ENCODE measurements around the gene INPP5J. TPM values are rescaled to one million over a fixed set of nuclear protein-coding genes. Genes with fewer than 3 reads are reported as not detected.

The INPP5J gene
- polyA plus RNA-seq, 3 donors = 1.2 to 10.6 (median 1.3) TPM

DNA sequence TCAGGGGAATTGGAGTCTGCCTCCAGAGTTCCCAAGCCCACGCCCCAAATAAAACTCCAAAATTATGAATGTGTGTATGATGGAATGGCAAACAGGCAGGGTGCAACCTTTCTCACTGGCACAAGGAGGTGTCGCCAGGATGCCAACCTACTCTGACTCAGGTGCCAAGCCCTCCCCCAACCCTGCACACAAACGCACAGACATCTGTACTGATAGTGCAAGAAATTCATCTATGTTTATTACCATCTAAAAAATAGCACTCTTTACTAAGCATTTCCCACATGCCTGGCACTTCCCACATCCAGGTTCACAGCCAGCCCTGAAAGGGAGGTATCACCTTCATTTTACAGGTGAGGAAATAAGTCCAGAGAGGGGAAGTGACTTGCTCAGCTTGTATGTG lies 16.3 kb downstream of the INPP5J start:
- WGBS, 3 donors = 71 to 78% (median 76%) methylated on average over 3 of the region's 3 CpGs
- H3K27ac ChIP-seq (ENCODE audit: low read depth, low read length) = no peak overlapping the region

GRCh38 chr22:31139866-31140716 lies 17.3 kb downstream of the INPP5J start, which contains the start of gene PLA2G3:
Gene PLA2G3, minus strand, starts transcription at chr22:31140508. Its CDS starts 154 bp downstream, at chr22:31140354.
- no peak within 1 kb of the TSS for H3K27ac ChIP-seq (ENCODE audit: low read depth, low read length)
- 33 to 52% (median 40%) methylated on average over 18 to 24 of the region's 24 CpGs for WGBS, 3 donors

DNA sequence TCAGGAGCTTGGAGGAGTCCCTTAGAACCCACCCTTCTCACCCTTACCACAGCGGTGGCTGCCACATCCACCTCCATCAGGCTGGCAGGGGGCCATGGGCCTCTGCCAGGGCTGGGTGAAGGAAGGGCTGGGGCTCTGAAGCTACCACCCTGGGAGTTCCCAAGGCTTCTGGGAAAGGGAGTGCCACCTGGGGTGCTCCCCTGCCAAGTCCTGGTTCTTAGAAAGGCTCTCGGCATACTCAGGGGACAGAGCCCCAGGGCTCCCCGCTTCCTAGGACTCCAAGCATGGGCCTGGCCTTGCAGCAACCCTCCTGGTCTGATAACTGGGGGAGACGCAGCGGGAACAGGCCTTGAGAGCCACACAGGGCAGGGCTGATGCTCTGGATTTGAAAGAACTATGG lies 18.0 kb downstream of the INPP5J start:
- H3K27ac ChIP-seq (ENCODE audit: low read depth, low read length) = no peak overlapping the region

DNA sequence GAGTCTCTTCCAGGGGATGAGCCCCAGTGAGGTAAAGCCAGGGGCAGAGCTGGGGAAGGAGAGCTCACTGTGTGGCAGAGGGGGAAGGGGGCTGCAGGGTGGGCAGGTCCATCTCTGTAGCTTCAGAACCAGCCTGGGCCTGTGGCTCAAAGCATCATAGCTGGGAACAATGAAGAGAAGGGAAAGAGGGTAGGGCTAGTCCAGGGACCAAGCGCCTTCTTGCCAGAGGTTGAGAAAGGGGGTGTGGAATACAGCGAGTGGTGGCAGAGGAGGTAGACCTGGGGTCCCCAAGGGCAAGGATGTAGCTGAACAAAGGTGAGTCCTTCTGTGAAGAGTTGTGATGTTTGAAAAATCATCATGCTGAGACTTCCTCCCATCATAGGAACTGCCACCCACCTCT lies 18.8 kb downstream of the INPP5J start:
- WGBS, 3 donors = 94 to 97% (median 96%) methylated on average over 2 of the region's 2 CpGs
- no peak overlapping the region for H3K27ac ChIP-seq (ENCODE audit: low read depth, low read length)

More for the DNA sequence above, 18.0 kb downstream of the INPP5J start:
- WGBS, 3 donors = 27 to 74% (median 68%) methylated on average over 5 of the region's 5 CpGs

- H3K27ac ChIP-seq (ENCODE audit: low read depth, low read length) = no peak overlapping the region
- 85 to 89% (median 88%) methylated on average over 4 of the region's 4 CpGs for WGBS, 3 donors
Observed at GRCh38 chr22:31142285-31142684, 19.5 kb downstream of the INPP5J start.

- no peak overlapping the region for H3K27ac ChIP-seq (ENCODE audit: low read depth, low read length)
- 49 to 81% (median 58%) methylated on average over 3 of the region's 3 CpGs for WGBS, 3 donors
Observed at GRCh38 chr22:31143038-31143437, 20.3 kb downstream of the INPP5J start.

DNA sequence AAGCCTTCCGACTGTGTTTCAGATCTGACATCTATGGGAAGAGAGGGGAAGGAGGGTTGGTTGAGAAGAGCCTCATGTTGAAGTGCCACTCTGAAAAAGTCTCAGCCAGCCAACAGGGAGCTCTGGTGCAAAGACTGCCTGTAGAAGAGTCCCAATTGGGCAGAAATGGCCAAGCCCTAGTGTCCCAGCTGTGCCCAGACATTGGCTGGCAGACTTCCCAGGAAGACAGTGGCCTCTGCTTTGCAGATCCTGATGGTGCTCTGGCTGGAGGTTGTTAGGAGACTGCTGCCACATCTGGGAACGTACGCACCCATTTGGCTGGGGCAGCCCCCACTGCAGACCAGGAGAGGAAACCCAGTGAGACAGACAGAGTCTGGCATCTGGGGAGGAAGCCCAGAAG lies 20.8 kb downstream of the INPP5J start:
- WGBS, 3 donors = 75 to 80% (median 79%) methylated on average over 3 of the region's 3 CpGs
- no peak overlapping the region for H3K27ac ChIP-seq (ENCODE audit: low read depth, low read length)

DNA sequence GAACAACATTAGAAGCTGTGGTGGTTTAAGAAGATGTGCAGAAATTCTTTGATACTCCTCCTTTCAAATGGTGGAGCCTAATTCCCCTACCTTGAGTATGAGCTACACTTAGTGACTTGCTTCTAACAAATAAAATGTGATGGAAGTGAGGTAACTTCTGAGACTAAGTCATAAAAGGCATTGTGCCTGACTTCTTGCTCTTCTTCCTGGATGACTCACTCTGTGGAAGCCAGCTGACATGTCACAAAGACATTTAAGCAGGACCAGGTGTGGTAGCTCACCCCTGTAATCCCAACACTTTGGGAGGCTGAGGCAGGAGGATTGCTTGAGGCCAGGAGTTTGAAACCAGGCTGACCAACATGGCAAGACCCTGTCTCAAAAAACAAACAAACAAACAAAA lies 21.5 kb downstream of the INPP5J start:
- no peak overlapping the region for H3K27ac ChIP-seq (ENCODE audit: low read depth, low read length)

- WGBS, 3 donors = 63 to 79% (median 77%) methylated on average over 1 of the region's 1 CpG
- no peak overlapping the region for H3K27ac ChIP-seq (ENCODE audit: low read depth, low read length)
Observed at GRCh38 chr22:31148488-31148887, 25.7 kb downstream of the INPP5J start.

DNA sequence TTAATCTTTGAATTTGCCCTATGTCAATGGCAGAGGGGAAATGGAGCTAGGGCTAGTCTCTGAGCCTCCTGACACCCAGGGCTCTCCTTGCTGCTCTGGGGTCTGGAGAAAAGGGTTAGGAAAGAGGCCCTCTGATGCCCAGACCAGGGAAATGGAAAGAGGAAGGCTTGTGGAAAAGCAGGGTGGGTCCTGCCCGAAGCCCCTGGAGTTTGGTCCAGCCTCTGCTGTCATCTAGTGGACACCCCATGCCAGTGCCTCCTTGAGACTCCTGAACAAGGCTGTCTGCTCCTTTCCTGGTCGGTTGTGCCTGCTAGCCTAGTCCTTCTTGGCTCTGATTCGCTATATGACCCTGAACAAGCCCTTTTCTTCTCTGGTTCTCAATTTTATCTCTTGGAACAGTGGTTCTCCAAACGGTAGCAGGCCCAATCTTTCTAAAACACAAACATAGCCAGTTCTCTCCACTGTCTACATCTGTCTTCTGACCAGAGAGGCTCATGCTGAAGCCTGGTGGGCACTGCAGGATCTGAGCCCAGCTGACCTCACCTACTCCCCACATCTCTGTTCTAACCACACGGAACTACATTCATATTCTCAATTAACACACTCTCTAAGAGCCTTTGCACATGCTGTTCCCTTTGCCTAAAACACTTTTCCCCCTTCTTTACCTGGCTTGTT lies 26.3 kb downstream of the INPP5J start:
- 12 to 21% (median 19%) methylated on average over 5 of the region's 5 CpGs for WGBS, 3 donors

DNA sequence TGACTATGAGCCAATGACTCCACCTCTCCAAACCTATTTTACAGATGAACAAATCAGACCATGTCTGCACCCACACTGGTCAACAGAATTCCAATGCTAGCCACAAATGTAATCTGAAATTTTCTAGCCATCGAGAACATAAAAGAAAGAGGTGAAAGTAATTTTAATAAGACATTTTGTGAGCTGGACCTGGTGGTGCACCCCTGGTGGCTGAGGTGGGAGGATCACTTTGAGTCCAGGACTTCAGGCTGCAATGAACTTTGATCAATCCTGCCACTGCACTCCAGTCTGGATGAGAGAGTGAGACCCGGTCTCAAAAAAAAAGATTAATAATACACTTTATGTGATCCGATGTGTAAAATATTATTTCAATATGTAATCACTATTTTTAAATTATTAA lies 27.8 kb downstream of the INPP5J start:
- 47 to 95% (median 70%) methylated on average over 3 of the region's 3 CpGs for WGBS, 3 donors
- no peak overlapping the region for H3K27ac ChIP-seq (ENCODE audit: low read depth, low read length)

More for the DNA sequence above, 26.3 kb downstream of the INPP5J start:
- H3K27ac ChIP-seq (ENCODE audit: low read depth, low read length) = no peak overlapping the region

DNA sequence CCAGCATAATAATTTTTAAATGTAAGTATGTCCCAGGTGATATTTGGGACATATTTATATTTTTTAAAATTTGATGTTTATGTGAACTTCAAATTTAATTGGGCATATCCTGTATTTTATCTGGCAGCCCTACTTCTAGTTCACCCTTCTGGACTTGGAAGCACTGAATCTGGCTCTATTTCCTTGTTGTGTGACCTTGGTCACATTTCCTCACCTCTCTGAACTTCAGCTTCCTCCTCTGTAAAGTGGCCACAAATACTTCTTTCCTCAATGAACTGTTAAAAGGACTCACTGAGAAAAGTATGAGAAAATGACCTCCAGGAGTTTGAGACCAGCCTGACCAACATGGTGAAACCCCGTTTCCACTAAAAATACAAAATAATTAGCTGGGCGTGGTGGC lies 29.1 kb downstream of the INPP5J start:
- 86 to 93% (median 88%) methylated on average over 2 of the region's 2 CpGs for WGBS, 3 donors
- H3K27ac ChIP-seq (ENCODE audit: low read depth, low read length) = no peak overlapping the region

- H3K27ac ChIP-seq (ENCODE audit: low read depth, low read length) = no peak overlapping the region
- 73 to 85% (median 78%) methylated on average over 3 of the region's 3 CpGs for WGBS, 3 donors
Observed at GRCh38 chr22:31153357-31153756, 30.6 kb downstream of the INPP5J start.

- 86 to 95% (median 88%) methylated on average over 1 of the region's 1 CpG for WGBS, 3 donors
- no peak overlapping the region for H3K27ac ChIP-seq (ENCODE audit: low read depth, low read length)
Observed at GRCh38 chr22:31154975-31155374, 32.2 kb downstream of the INPP5J start.

- 15 to 26% (median 21%) methylated on average over 3 of the region's 3 CpGs for WGBS, 3 donors
- no peak overlapping the region for H3K27ac ChIP-seq (ENCODE audit: low read depth, low read length)
Observed at GRCh38 chr22:31155422-31155821, 32.7 kb downstream of the INPP5J start.

DNA sequence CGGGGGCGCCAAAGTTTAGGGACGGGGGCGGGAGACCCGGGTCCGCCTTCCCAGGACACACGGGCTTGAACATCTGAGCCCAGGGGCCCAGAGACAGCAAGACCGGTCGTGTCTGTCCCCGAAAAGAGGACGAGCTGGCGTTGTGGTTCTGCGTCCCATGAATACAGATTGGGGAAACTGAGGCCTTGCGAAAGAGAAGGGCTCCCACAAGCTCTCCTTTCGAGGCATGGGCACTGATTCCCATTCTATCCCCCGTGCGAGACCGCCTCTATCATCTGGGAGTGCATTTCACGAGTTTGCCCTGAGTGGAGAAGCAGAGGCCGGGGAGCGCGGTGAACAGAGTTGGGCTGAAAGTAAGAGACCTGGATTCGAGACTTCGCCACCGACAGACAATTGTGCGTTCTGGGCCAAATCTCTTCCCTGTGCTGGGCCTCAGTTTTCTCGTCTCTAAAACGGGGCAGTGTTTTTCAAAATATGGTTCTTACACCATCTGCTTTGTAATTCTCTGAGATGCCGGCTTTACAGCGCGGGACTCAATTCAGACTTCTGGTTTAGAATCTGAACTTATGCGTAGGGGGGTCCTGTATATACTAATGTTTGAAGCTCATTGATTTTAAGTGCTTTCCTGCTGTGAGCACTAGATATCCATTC lies 37.7 kb downstream of the INPP5J start:
- H3K27ac ChIP-seq (ENCODE audit: low read depth, low read length) = no peak overlapping the region
- WGBS, 3 donors = 1 to 2% (median 1%) methylated on average over 32 of the region's 32 CpGs

GRCh38 chr22:31161386-31161785 lies 38.6 kb downstream of the INPP5J start:
- H3K27ac ChIP-seq (ENCODE audit: low read depth, low read length) = no peak overlapping the region

DNA sequence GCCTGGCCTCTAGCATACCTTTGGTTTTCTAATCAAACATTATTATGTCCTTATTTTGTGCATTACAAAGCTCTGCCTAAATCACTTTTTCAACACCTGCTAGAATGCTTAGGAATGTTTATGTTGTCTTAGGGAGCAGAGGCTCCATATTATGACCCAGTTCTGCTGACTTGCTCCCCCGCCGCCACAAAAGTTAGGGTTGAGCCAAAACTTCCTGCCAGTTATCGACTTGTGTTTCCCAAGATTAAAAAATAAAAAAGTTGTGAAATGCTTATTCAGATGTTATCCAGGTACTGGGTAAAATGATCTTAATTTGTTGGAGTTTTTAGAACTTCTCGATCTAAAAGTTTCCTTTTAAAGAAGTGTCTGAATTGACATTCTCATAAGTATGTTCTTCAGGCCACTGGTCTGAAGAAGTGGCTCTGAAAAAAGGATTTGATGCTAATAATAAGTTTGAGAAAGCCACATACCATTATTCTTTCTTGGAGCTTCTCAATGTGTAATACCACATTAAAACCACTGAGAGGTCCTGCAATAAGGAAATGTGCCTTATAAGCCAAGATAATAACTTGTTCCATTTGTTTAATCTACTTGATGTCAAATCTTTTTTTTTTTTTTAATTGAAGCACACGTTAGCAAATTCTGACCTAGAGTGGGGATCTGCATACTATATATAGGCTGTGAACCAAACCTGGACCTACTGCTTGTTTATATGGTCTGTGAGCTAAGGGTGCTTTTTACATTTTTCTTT lies 39.4 kb downstream of the INPP5J start:
- WGBS, 3 donors = 17 to 23% (median 21%) methylated on average over 5 of the region's 5 CpGs
- no peak overlapping the region for H3K27ac ChIP-seq (ENCODE audit: low read depth, low read length)

DNA sequence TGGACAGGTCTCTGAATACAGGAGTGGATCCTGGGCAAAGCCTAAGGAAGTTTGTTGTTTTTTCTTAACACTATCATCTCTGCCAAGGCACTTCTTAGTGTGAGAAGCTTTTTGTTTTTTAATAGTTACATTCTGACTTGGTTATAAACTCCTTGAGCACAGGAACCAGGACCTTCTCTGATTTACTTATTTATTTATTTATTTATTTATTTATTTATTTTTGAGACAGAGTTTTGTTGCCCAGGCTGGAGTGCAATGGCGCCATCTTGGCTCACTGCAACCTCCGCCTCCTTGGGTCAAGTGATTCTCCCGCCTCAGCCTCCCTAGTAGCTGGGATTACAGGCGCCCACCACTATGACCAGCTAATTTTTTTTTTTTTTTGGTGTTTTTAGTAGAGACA lies 48.2 kb downstream of the INPP5J start:
- 99 to 100% (median 100%) methylated on average over 3 to 4 of the region's 4 CpGs for WGBS, 3 donors
- no peak overlapping the region for H3K27ac ChIP-seq (ENCODE audit: low read depth, low read length)
